Measurements from ENCODE around the gene ZNF267.

- TF ChIP-seq CTCF (IDR thresholded peaks at IDR 0.05) (no peak), POLR2AphosphoS5 (IDR thresholded peaks at IDR 0.05; ENCODE audit: low read depth, low read length) (no peak), SIN3A (IDR thresholded peaks at IDR 0.05; ENCODE audit: borderline replicate concordance, insufficient read depth, low read depth, low read length) (no peak), REST (IDR thresholded peaks at IDR 0.05; ENCODE audit: insufficient read depth in 1 of 2, low read depth in 2 of 2, low read length in 1 of 2) (no peak), TCF7L2 (IDR thresholded peaks at IDR 0.05; ENCODE audit: low read depth, low read length) (no peak)
Measured at GRCh38 chr16:31875112-31875803, 1.7 kb downstream of the ZNF267 start.
